Measurements from ENCODE around the gene CNPY2. TPM values are rescaled to one million over a fixed set of nuclear protein-coding genes. Genes with fewer than 3 reads are reported as not detected.

Gene CNPY2
- total RNA-seq (78.3 TPM), polyA plus RNA-seq (ENCODE audit: insufficient read depth in 1 of 8, insufficient read length in 8 of 8, low replicate concordance in 1 of 8) (10 to 100 TPM; 41.5 to 73.0 (median 61.1) TPM)
- long read RNA-seq, donor 1, transcript CNPY2-201 (6 exons, 1,214 nt): major isoform, 20 of 23 reads
- long read RNA-seq, donor 1, partial matches to known transcripts: 0 of 23 reads
- long read RNA-seq, donor 1, other reads (novel, unspliced or antisense): 0 of 23 reads
- long read RNA-seq, donor 2, partial matches to known transcripts: 0 of 5 reads
- long read RNA-seq, donor 2, other reads (novel, unspliced or antisense): 0 of 5 reads
- long read RNA-seq, donor 3, transcript CNPY2-206 (3 exons, 817 nt): minor isoform, 5 of 36 reads
- long read RNA-seq, donor 3, transcript CNPY2-201 (6 exons, 1,214 nt): major isoform, 28 of 36 reads
- long read RNA-seq, donor 3, partial matches to known transcripts: 0 of 36 reads
- long read RNA-seq, donor 3, other reads (novel, unspliced or antisense): 0 of 36 reads
- long read RNA-seq, donor 4, transcript CNPY2-201 (6 exons, 1,214 nt): major isoform, 21 of 31 reads
- long read RNA-seq, donor 4, transcript CNPY2-206 (3 exons, 817 nt): minor isoform, 7 of 31 reads
- long read RNA-seq, donor 4, partial matches to known transcripts: 0 of 31 reads
- long read RNA-seq, donor 4, other reads (novel, unspliced or antisense): 0 of 31 reads
- long read RNA-seq, donor 5, transcript CNPY2-206 (3 exons, 817 nt): minor isoform, 14 of 96 reads
- long read RNA-seq, donor 5, transcript CNPY2-201 (6 exons, 1,214 nt): major isoform, 63 of 96 reads
- long read RNA-seq, donor 5, partial matches to known transcripts: 10 of 96 reads
- long read RNA-seq, donor 5, other reads (novel, unspliced or antisense): 0 of 96 reads
- long read RNA-seq, donor 6, transcript CNPY2-201 (6 exons, 1,214 nt): major isoform, 38 of 57 reads
- long read RNA-seq, donor 6, transcript CNPY2-206 (3 exons, 817 nt): minor isoform, 12 of 57 reads
- long read RNA-seq, donor 6, partial matches to known transcripts: 0 of 57 reads
- long read RNA-seq, donor 6, other reads (novel, unspliced or antisense): 0 of 57 reads
- long read RNA-seq, donor 7, transcript CNPY2-201 (6 exons, 1,214 nt): major isoform, 45 of 58 reads
- long read RNA-seq, donor 7, partial matches to known transcripts: 5 of 58 reads
- long read RNA-seq, donor 7, other reads (novel, unspliced or antisense): 0 of 58 reads
- long read RNA-seq, donor 8, transcript CNPY2-206 (3 exons, 817 nt): minor isoform, 6 of 45 reads
- long read RNA-seq, donor 8, transcript CNPY2-201 (6 exons, 1,214 nt): major isoform, 31 of 45 reads
- long read RNA-seq, donor 8, partial matches to known transcripts: 0 of 45 reads
- long read RNA-seq, donor 8, other reads (novel, unspliced or antisense): 0 of 45 reads
- long read RNA-seq, donor 9, transcript CNPY2-201 (6 exons, 1,214 nt): major isoform, 19 of 23 reads
- long read RNA-seq, donor 9, partial matches to known transcripts: 0 of 23 reads
- long read RNA-seq, donor 9, other reads (novel, unspliced or antisense): 0 of 23 reads
- long read RNA-seq, donor 10, transcript CNPY2-206 (3 exons, 817 nt): minor isoform, 10 of 52 reads
- long read RNA-seq, donor 10, transcript CNPY2-201 (6 exons, 1,214 nt): major isoform, 26 of 52 reads
- long read RNA-seq, donor 10, transcript CNPY2-204 (3 exons, 984 nt): minor isoform, 8 of 52 reads
- long read RNA-seq, donor 10, partial matches to known transcripts: 5 of 52 reads
- long read RNA-seq, donor 10, other reads (novel, unspliced or antisense): 0 of 52 reads
- long read RNA-seq, donor 11, transcript CNPY2-206 (3 exons, 817 nt): minor isoform, 10 of 43 reads
- long read RNA-seq, donor 11, transcript CNPY2-201 (6 exons, 1,214 nt): major isoform, 28 of 43 reads
- long read RNA-seq, donor 11, partial matches to known transcripts: 0 of 43 reads
- long read RNA-seq, donor 11, other reads (novel, unspliced or antisense): 0 of 43 reads

- Histone ChIP-seq H3K4me3 (ENCODE audit: low read length) (peak within 1 kb of the TSS; percentile 93), H3K27me3 (ENCODE audit: control insufficient read depth, insufficient read depth, low read length) (no peaks in the 10 kb centered on the region), H3K36me3 (ENCODE audit: control insufficient read depth, insufficient read depth, low read length) (peaks cover 50% of the 10 kb centered on the region), H3K9me3 (replicated peaks; ENCODE audit: control insufficient read depth, low read depth, low read length) (no peaks in the 10 kb centered on the region), H3K4me1 (ENCODE audit: control insufficient read depth, insufficient read depth, low read length) (peaks cover 15% of the 10 kb centered on the region), H3K27ac (ENCODE audit: low read length) (peak within 1 kb of the TSS; percentile 97)
- peak; percentile 98 for DNase-seq
- WGBS (ENCODE audit: insufficient coverage): under 1% methylated on average over 60 of the region's 62 CpGs
Observed at GRCh38 chr12:56315622-56316473, at the start of gene CNPY2. Gene CNPY2 (minus strand): TSS chr12:56315988. CDS start chr12:56315217, 771 bp downstream.

- Histone ChIP-seq H3K4me3 (ENCODE audit: low read length) (no peak within 1 kb of the TSS), H3K4me1 (ENCODE audit: control insufficient read depth, insufficient read depth, low read length) (peaks cover 7% of the 10 kb centered on the region), H3K9me3 (replicated peaks; ENCODE audit: control insufficient read depth, low read depth, low read length) (no peaks in the 10 kb centered on the region), H3K36me3 (ENCODE audit: control insufficient read depth, insufficient read depth, low read length) (no peaks in the 10 kb centered on the region), H3K27ac (ENCODE audit: low read length) (no peak within 1 kb of the TSS), H3K27me3 (ENCODE audit: control insufficient read depth, insufficient read depth, low read length) (no peaks in the 10 kb centered on the region)
- DNase-seq: no peak
- WGBS (ENCODE audit: insufficient coverage): 89% methylated on average over 3 of the region's 10 CpGs
Observed at GRCh38 chr12:56362130-56363059, 46.6 kb upstream of the CNPY2 start, which contains the start of gene APOF. Gene APOF (minus strand): TSS chr12:56362857. CDS start chr12:56362745, 112 bp downstream.

GRCh38 chr12:56361487-56362129 lies 45.8 kb upstream of the CNPY2 start:
- H3K4me1 ChIP-seq (ENCODE audit: control insufficient read depth, insufficient read depth, low read length): peaks cover 7% of the 10 kb centered on the region
- no peaks in the 10 kb centered on the region for H3K9me3 ChIP-seq (replicated peaks; ENCODE audit: control insufficient read depth, low read depth, low read length)
- no peaks in the 10 kb centered on the region for H3K27me3 ChIP-seq (ENCODE audit: control insufficient read depth, insufficient read depth, low read length)
- H3K4me3 ChIP-seq (ENCODE audit: low read length): no peak overlapping the region
- no peak overlapping the region for H3K27ac ChIP-seq (ENCODE audit: low read length)
- peaks cover 1% of the 10 kb centered on the region for H3K36me3 ChIP-seq (ENCODE audit: control insufficient read depth, insufficient read depth, low read length)
- WGBS (ENCODE audit: insufficient coverage): 71% methylated on average over 8 of the region's 8 CpGs
- no peak for DNase-seq

GRCh38 chr12:56359851-56360767 lies 44.3 kb upstream of the CNPY2 start, which contains the start of gene STAT2:
Gene STAT2 (minus strand): TSS chr12:56360107. CDS start chr12:56356571, 3,536 bp downstream.
- Histone ChIP-seq H3K4me3 (ENCODE audit: low read length) (peak within 1 kb of the TSS; percentile 58), H3K27me3 (ENCODE audit: control insufficient read depth, insufficient read depth, low read length) (no peaks in the 10 kb centered on the region), H3K27ac (ENCODE audit: low read length) (peak within 1 kb of the TSS; percentile 92), H3K36me3 (ENCODE audit: control insufficient read depth, insufficient read depth, low read length) (peaks cover 16% of the 10 kb centered on the region), H3K9me3 (replicated peaks; ENCODE audit: control insufficient read depth, low read depth, low read length) (no peaks in the 10 kb centered on the region), H3K4me1 (ENCODE audit: control insufficient read depth, insufficient read depth, low read length) (peaks cover 7% of the 10 kb centered on the region)
- DNase-seq: peak; percentile 100
- WGBS (ENCODE audit: insufficient coverage): under 1% methylated on average over 48 of the region's 54 CpGs

- DNase-seq: peak; percentile 56
- Histone ChIP-seq H3K27me3 (ENCODE audit: control insufficient read depth, insufficient read depth, low read length) (no peaks in the 10 kb centered on the region), H3K4me1 (ENCODE audit: control insufficient read depth, insufficient read depth, low read length) (peaks cover 7% of the 10 kb centered on the region), H3K36me3 (ENCODE audit: control insufficient read depth, insufficient read depth, low read length) (peaks cover 27% of the 10 kb centered on the region), H3K4me3 (ENCODE audit: low read length) (peak overlapping the region; percentile 58), H3K9me3 (replicated peaks; ENCODE audit: control insufficient read depth, low read depth, low read length) (no peaks in the 10 kb centered on the region), H3K27ac (ENCODE audit: low read length) (peak overlapping the region; percentile 88)
- WGBS (ENCODE audit: insufficient coverage): 20% methylated on average over 1 of the region's 1 CpG
Observed at GRCh38 chr12:56358836-56359532, 43.2 kb upstream of the CNPY2 start.

GRCh38 chr12:56351325-56351724 lies 35.5 kb upstream of the CNPY2 start:
- peaks cover 82% of the 10 kb centered on the region for H3K36me3 ChIP-seq (ENCODE audit: control insufficient read depth, insufficient read depth, low read length)
- H3K4me3 ChIP-seq (ENCODE audit: low read length): no peak overlapping the region
- H3K4me1 ChIP-seq (ENCODE audit: control insufficient read depth, insufficient read depth, low read length): no peaks in the 10 kb centered on the region
- no peak for DNase-seq
- H3K27ac ChIP-seq (ENCODE audit: low read length): no peak overlapping the region
- H3K9me3 ChIP-seq (replicated peaks; ENCODE audit: control insufficient read depth, low read depth, low read length): no peaks in the 10 kb centered on the region
- no peaks in the 10 kb centered on the region for H3K27me3 ChIP-seq (ENCODE audit: control insufficient read depth, insufficient read depth, low read length)
- WGBS (ENCODE audit: insufficient coverage): 100% methylated on average over 2 of the region's 2 CpGs

Data from muscle of leg (tissue), 16 donors.